ENCODE measurements around the gene VAPB. TPM values are rescaled to one million over a fixed set of nuclear protein-coding genes. Genes with fewer than 3 reads are reported as not detected.
"Not testable (repeated sequence)": the region's sequence is repeated elsewhere in the genome, so short reads cannot be mapped to it uniquely, and the experiment has no call there.

Gene VAPB
- polyA plus RNA-seq, 1 donor (not counting 4 experiments of a cell fraction or from before 2014, with no cell fraction given), result 38.0 TPM

DNA sequence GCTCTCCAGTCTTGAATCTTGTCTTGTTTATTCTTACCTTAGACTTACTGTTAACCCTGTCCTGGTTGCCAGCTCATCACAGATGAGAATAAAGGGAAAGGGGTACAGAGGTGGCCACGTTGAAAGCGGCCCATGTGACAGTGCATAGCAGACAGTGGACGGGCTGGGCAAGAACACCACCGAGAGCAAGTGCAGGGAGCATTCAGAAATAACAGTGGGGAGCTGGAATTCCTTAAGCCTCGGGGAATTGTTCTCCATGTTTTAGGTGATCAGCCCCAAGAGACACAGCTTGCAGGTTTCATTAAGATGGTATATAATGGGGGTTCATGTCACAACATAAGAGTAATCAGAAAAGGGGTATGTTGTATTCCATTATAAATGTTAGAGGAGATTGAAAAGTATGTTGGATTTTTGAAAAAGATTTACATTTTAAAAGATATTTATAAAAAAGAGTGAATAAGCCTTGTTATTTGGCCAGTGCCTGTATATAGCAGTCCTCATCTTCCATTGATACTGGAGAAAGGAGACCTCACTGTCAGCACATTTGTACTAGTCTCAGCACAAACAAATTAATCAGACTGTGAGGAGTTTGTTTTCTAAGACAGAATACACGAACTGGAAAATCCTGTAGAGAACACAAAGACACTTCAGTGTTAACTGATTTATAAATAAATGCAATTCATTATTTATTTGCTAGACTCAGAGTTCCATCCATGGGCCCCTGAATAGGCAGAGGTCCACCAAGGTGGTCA is 35.4 kb downstream of the VAPB start:
- TF ChIP-seq EZH2 (IDR thresholded peaks at IDR 0.05; ENCODE audit: low read length), result no peak
- no peak for TF ChIP-seq CTCF (optimal IDR thresholded peaks at IDR 0.05 in 1 of 3, IDR thresholded peaks at IDR 0.05 in 1 of 3, conservative IDR thresholded peaks at IDR 0.05 in 1 of 3; ENCODE audit: extremely low read depth in 1 of 3, insufficient read depth in 2 of 3, low read length in 3 of 3)
- Histone ChIP-seq H3K27ac (ENCODE audit: control insufficient read depth, insufficient read depth, low read length) (no peak overlapping the region), H3K36me3 (ENCODE audit: control insufficient read depth in 2 of 2, extremely low read depth in 1 of 2, insufficient read depth in 2 of 2, low read length in 2 of 2) (peaks cover 0 to 19% of the 10 kb centered on the region in 2 experiments), H3K27me3 (ENCODE audit: control insufficient read depth, extremely low read depth, insufficient read depth, low read length) (no peaks in the 10 kb centered on the region), H3K9ac (ENCODE audit: control insufficient read depth, extremely low read depth, insufficient read depth, low read length) (no peak overlapping the region), H3K9me3 (ENCODE audit: control insufficient read depth, low read depth, low read length) (no peaks in the 10 kb centered on the region), H3K9me1 (ENCODE audit: control insufficient read depth, extremely low read depth, insufficient read depth, low read length) (peaks cover 7% of the 10 kb centered on the region), H3K4me3 (ENCODE audit: control insufficient read depth in 2 of 3, extremely low read depth in 1 of 3, insufficient read depth in 2 of 3, low read depth in 1 of 3, low read length in 3 of 3) (no peak overlapping the region), H3K4me2 (ENCODE audit: control insufficient read depth, extremely low read depth, insufficient read depth, low read depth, low read length) (no peak overlapping the region), H3K79me2 (ENCODE audit: control insufficient read depth, insufficient read depth, low read length) (peaks cover 81% of the 10 kb centered on the region), H3K4me1 (ENCODE audit: control insufficient read depth, extremely low read depth, insufficient read depth, low read length) (peaks cover 16% of the 10 kb centered on the region), H2AFZ (ENCODE audit: control insufficient read depth, low read length) (no peak overlapping the region), H4K20me1 (ENCODE audit: control insufficient read depth, extremely low read depth, insufficient read depth, low read length) (peaks cover 12% of the 10 kb centered on the region)
- dilution Hi-C loops (cut with MboI; ENCODE audit: extremely low pct_ligation_motif_present, low sequenced_read_pairs), result no loop called here
- no peak for FAIRE-seq
- no peak for DNase-seq (ENCODE audit: low read depth, low spot score)

GRCh38 chr20:58427571-58427970 is 38.5 kb downstream of the VAPB start:
- H3K9me3 ChIP-seq (ENCODE audit: control insufficient read depth, low read depth, low read length); H2AFZ ChIP-seq (ENCODE audit: control insufficient read depth, low read length); H3K4me2 ChIP-seq (ENCODE audit: control insufficient read depth, extremely low read depth, insufficient read depth, low read depth, low read length); DNase-seq (ENCODE audit: low read depth, low spot score); H3K4me1 ChIP-seq (ENCODE audit: control insufficient read depth, extremely low read depth, insufficient read depth, low read length); FAIRE-seq; H3K9ac ChIP-seq (ENCODE audit: control insufficient read depth, extremely low read depth, insufficient read depth, low read length); dilution Hi-C loops (cut with MboI; ENCODE audit: extremely low pct_ligation_motif_present, low sequenced_read_pairs); H3K4me3 ChIP-seq (ENCODE audit: control insufficient read depth in 2 of 3, extremely low read depth in 1 of 3, insufficient read depth in 2 of 3, low read depth in 1 of 3, low read length in 3 of 3); H3K27me3 ChIP-seq (ENCODE audit: control insufficient read depth, extremely low read depth, insufficient read depth, low read length); H3K9me1 ChIP-seq (ENCODE audit: control insufficient read depth, extremely low read depth, insufficient read depth, low read length); H3K27ac ChIP-seq (ENCODE audit: control insufficient read depth, insufficient read depth, low read length); H3K36me3 ChIP-seq (ENCODE audit: control insufficient read depth in 2 of 2, extremely low read depth in 1 of 2, insufficient read depth in 2 of 2, low read length in 2 of 2): not testable (repeated sequence)
- H4K20me1 ChIP-seq (ENCODE audit: control insufficient read depth, extremely low read depth, insufficient read depth, low read length), result peaks cover 12% of the 10 kb centered on the region
- peaks cover 92% of the 10 kb centered on the region for H3K79me2 ChIP-seq (ENCODE audit: control insufficient read depth, insufficient read depth, low read length)
